GM12878 (cell line): ENCODE results near the gene DPYSL4. TPM values are rescaled to one million over a fixed set of nuclear protein-coding genes. Genes with fewer than 3 reads are reported as not detected.

ENCODE experiments used
- ATAC-seq: fragments of 200-7000 bp; cut with Tn5 transposase; 3 replicates; pipeline ENCODE4 v1.9.1; 2020; ENCODE audit warnings: mild to moderate bottlenecking, moderate library complexity
- BruUV-seq: library from RNA; stranded (reverse); fragments of 400-500 nt; replicated peaks from 2 replicates; lab custom pipeline; 2021; lab: Mats Ljungman, UMichigan
- CTCF ChIA-PET: fragments of 300-600 bp; sonication (Branson Sonifier 250); formaldehyde crosslinking; extraction: SDS; loops from one replicate; lab custom pipeline; 2021; ENCODE audit warnings: inconsistent platforms; lab: Yijun Ruan, JAX
- POLR2A ChIA-PET: fragments of 350-600 bp; formaldehyde crosslinking; extraction: SDS; loops from one replicate; lab custom pipeline; 2021; ENCODE audit warnings: inconsistent platforms; lab: Charles Lee
- RAD21 ChIA-PET: fragments of 300-600 bp; sonication (Branson Sonifier 250); formaldehyde crosslinking; loops from one replicate; lab custom pipeline; 2023; ENCODE audit warnings: antibody characterized with exemption; ENCODE audit not compliant: unreplicated experiment; lab: Charles Lee
- SMC1A ChIA-PET: fragments of 300-600 bp; sonication (Branson Sonifier 250); formaldehyde crosslinking; loops from one replicate; lab custom pipeline; 2023; ENCODE audit not compliant: unreplicated experiment, uncharacterized antibody; lab: Charles Lee
- DNase-seq: peaks from one replicate; pipeline ENCODE4 v3.0.0-alpha.2; 2011; ENCODE audit warnings: low read depth, low spot score
- FAIRE-seq: peaks from 3 replicates; lab custom pipeline; 2011; peaks lifted over from hg19 to GRCh38; lab: Jason Lieb, UNC
- H2AFZ ChIP-seq: 2 replicates; pipeline ENCODE4 v1.6.0; 2011; ENCODE audit warnings: low read depth, low read length, control low read depth; ENCODE audit not compliant: control insufficient read depth
- H3K27ac ChIP-seq: 2 replicates; pipeline ENCODE4 v1.5.1; 2011; ENCODE audit warnings: control low read depth; ENCODE audit not compliant: control insufficient read depth, insufficient read depth
- H3K27me3 ChIP-seq, 2 experiments: replicated peaks in 1 of 2; 2 replicates each; pipeline versions ENCODE4 v1.6.0 to v1.6.1; 2011; ENCODE audit warnings: low read length in 1 of 2; ENCODE audit not compliant: control insufficient read depth in 2 of 2, insufficient read depth in 2 of 2
- H3K36me3 ChIP-seq, 2 experiments: 2 replicates each; pipeline ENCODE4 v1.5.1; 2011; ENCODE audit warnings: low read length in 1 of 2; ENCODE audit not compliant: control insufficient read depth in 2 of 2, insufficient read depth in 2 of 2
- H3K4me1 ChIP-seq: 2 replicates; pipeline ENCODE4 v1.6.1; 2011; ENCODE audit warnings: mild to moderate bottlenecking, low read length, moderate library complexity, mixed read lengths; ENCODE audit not compliant: control insufficient read depth, insufficient read depth
- H3K4me2 ChIP-seq: 2 replicates; pipeline ENCODE4 v1.6.0; 2011; ENCODE audit warnings: control low read depth; ENCODE audit not compliant: control insufficient read depth, insufficient read depth
- H3K4me3 ChIP-seq: fragments of 200-600 bp; sonication (generic); 2 replicates; pipeline ENCODE4 v1.5.1; 2016
- H3K79me2 ChIP-seq: 2 replicates; pipeline ENCODE4 v1.6.0; 2011; ENCODE audit warnings: low read length; ENCODE audit not compliant: control insufficient read depth, insufficient read depth
- H3K9ac ChIP-seq: 2 replicates; pipeline ENCODE4 v1.8.0; 2011; ENCODE audit warnings: low read length, control low read depth, mixed read lengths; ENCODE audit not compliant: control insufficient read depth, insufficient read depth
- H3K9me3 ChIP-seq: replicated peaks from 3 replicates; pipeline ENCODE4 v1.5.1; 2011; ENCODE audit warnings: mild to moderate bottlenecking, low read length; ENCODE audit not compliant: control insufficient read depth, insufficient read depth
- H4K20me1 ChIP-seq: 2 replicates; pipeline ENCODE4 v1.6.0; 2011; ENCODE audit not compliant: control insufficient read depth, insufficient read depth
- ASH2L ChIP-seq: fragments of 300-600, 200-600 bp; sonication (generic); IDR thresholded peaks from 2 replicates; pipeline ENCODE4 v1.6.1; 2017; ENCODE audit warnings: low read depth, mild to moderate bottlenecking, borderline replicate concordance
- CBX3 ChIP-seq: fragments of 200-600 bp; sonication (generic); IDR thresholded peaks from 2 replicates; pipeline ENCODE4 v1.6.1; 2016; ENCODE audit warnings: low read depth, borderline replicate concordance
- ESRRA ChIP-seq: IDR thresholded peaks from 2 replicates; pipeline ENCODE4 v1.6.1; 2012; ENCODE audit warnings: mild to moderate bottlenecking, low read length, improper control_type of control experiment
- HDGF ChIP-seq: fragments of 450-650 bp; IDR thresholded peaks from 2 replicates; pipeline ENCODE4 v1.6.1; 2016; ENCODE audit warnings: antibody characterized with exemption
- JUND ChIP-seq: IDR thresholded peaks from 2 replicates; pipeline ENCODE4 v1.6.1; 2012; ENCODE audit warnings: low read depth, mild to moderate bottlenecking, low read length, improper control_type of control experiment, moderate library complexity
- KAT2A ChIP-seq: conservative IDR thresholded peaks from 2 replicates; pipeline ENCODE4 v1.6.1; 2011; ENCODE audit warnings: low read depth, low read length; ENCODE audit not compliant: control insufficient read depth
- MEF2A ChIP-seq: IDR thresholded peaks from 2 replicates; pipeline ENCODE4 v1.6.1; 2011; ENCODE audit warnings: low read depth, mild to moderate bottlenecking, low read length, moderate library complexity; ENCODE audit not compliant: insufficient read depth
- PML ChIP-seq: IDR thresholded peaks from 2 replicates; pipeline ENCODE4 v1.6.1; 2012; ENCODE audit warnings: low read length, inconsistent platforms
- POU2F2 ChIP-seq: IDR thresholded peaks from 3 replicates; pipeline ENCODE4 v1.6.1; 2011; ENCODE audit warnings: low read depth, mild to moderate bottlenecking, low read length, borderline replicate concordance
- RAD51 ChIP-seq: fragments of 450-650 bp; IDR thresholded peaks from 2 replicates; pipeline ENCODE4 v1.6.1; 2016; ENCODE audit warnings: moderate library complexity, mild to moderate bottlenecking, inconsistent platforms
- SUPT20H ChIP-seq: IDR thresholded peaks from 2 replicates; pipeline ENCODE4 v1.6.1; 2011; ENCODE audit warnings: low read depth, mild to moderate bottlenecking, low read length, moderate library complexity, borderline replicate concordance; ENCODE audit not compliant: control insufficient read depth
- TCF7 ChIP-seq: IDR thresholded peaks from 2 replicates; pipeline ENCODE4 v1.6.1; 2014; ENCODE audit warnings: antibody characterized with exemption, borderline replicate concordance
- ZNF217 ChIP-seq: fragments of 450-650 bp; IDR thresholded peaks from 2 replicates; pipeline ENCODE4 v1.6.1; 2017; ENCODE audit warnings: antibody characterized with exemption, mild to moderate bottlenecking
- WGBS: methylation state at CpG from one replicate; pipeline ENCODE4 v1.1.6; 2016; ENCODE audit warnings: low lambda C conversion rate; ENCODE audit not compliant: insufficient replicate concordance, insufficient coverage; ENCODE audit errors: missing lambda C conversion rate; 5-methylcytosine and 5-hydroxymethylcytosine counted together
- in situ Hi-C: fragments of 300-500 bp; cut with MboI; formaldehyde crosslinking; loops from 9 replicates; pipeline ENCODE4 v1.14.3; 2018; ENCODE audit warnings: mixed read lengths
- intact Hi-C: fragments of 100-400 bp; cut with micrococcal nuclease; formaldehyde crosslinking; loops from one replicate; pipeline ENCODE4 v1.14.2; 2022; ENCODE audit not compliant: unreplicated experiment
- polyA plus RNA-seq, 11 experiments: library from polyadenylated mRNA; depleted of rRNA in 4 of 11; unstranded in 6 of 11; stranded (reverse) in 5 of 11; fragments of >200 nt; fragmentation: Nextera tagmentation in 4 of 11; fragmentation: Illumina TruSeq in 1 of 11; extraction: Ambion mirVana in 4 of 11; extraction: Trizol in 1 of 11; gene quantifications; 1 replicate in 1 of 11; 2 replicates in 10 of 11; pipeline versions ENCODE4 v1.2.1 to v1.2.3, GENCODE V29; 2011 to 2016; ENCODE audit warnings: inconsistent platforms in 2 of 11, missing spikeins in 2 of 11, low read depth in 1 of 11
- total RNA-seq, 4 experiments: library from RNA; depleted of rRNA in 3 of 4; stranded (reverse); fragments of >200 nt in 3 of 4; fragmentation: Illumina TruSeq in 1 of 4; extraction: Trizol in 1 of 4; gene quantifications; 2 replicates each; pipeline versions ENCODE4 v1.2.1 to v1.2.3, GENCODE V29; 2013 to 2021
- TF ChIP-seq, protein P1 (sequence below): fragments of 450-650 bp; formaldehyde crosslinking; IDR thresholded peaks from 2 replicates; pipeline ENCODE4 v1.4.0; 2022; ENCODE audit warnings: mild to moderate bottlenecking, moderate library complexity
- TF ChIP-seq, protein P2 (sequence below): IDR thresholded peaks from 2 replicates; pipeline ENCODE4 v1.6.1; 2012; ENCODE audit warnings: low read depth, low read length, improper control_type of control experiment
- TF ChIP-seq, protein P3 (sequence below): fragments of 450-650 bp; IDR thresholded peaks from 2 replicates; pipeline ENCODE4 v1.6.1; 2014; ENCODE audit warnings: mild to moderate bottlenecking

DPYSL4 gene
- total and polyA plus RNA-seq, 10 of the 15 experiments (the other 5 are each of a cell fraction or from before 2014, with no cell fraction given), result 0.10 to 0.21 TPM; not detected in 8

DNA sequence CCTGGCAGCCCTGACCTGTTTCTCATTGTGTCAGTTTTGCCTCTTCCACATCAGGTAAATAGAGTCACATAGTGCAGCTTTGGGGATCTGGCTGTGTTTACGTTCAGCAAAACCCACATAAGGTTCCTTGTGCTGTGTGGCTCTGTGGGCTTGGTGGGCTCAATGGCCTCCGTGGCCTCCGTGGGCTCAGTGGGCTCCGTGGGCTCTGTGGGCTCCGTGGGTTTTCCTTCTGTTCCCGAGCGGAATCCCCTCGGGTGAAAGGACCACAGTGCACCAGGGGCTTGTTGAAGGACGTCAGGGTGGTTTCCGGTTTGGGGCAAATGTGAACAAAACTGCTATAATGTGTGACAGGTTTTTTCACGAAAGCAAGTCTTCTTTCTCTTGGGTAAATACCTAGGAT is 12.5 kb upstream of the DPYSL4 start (continued):
- TF ChIP-seq, protein P1, sequence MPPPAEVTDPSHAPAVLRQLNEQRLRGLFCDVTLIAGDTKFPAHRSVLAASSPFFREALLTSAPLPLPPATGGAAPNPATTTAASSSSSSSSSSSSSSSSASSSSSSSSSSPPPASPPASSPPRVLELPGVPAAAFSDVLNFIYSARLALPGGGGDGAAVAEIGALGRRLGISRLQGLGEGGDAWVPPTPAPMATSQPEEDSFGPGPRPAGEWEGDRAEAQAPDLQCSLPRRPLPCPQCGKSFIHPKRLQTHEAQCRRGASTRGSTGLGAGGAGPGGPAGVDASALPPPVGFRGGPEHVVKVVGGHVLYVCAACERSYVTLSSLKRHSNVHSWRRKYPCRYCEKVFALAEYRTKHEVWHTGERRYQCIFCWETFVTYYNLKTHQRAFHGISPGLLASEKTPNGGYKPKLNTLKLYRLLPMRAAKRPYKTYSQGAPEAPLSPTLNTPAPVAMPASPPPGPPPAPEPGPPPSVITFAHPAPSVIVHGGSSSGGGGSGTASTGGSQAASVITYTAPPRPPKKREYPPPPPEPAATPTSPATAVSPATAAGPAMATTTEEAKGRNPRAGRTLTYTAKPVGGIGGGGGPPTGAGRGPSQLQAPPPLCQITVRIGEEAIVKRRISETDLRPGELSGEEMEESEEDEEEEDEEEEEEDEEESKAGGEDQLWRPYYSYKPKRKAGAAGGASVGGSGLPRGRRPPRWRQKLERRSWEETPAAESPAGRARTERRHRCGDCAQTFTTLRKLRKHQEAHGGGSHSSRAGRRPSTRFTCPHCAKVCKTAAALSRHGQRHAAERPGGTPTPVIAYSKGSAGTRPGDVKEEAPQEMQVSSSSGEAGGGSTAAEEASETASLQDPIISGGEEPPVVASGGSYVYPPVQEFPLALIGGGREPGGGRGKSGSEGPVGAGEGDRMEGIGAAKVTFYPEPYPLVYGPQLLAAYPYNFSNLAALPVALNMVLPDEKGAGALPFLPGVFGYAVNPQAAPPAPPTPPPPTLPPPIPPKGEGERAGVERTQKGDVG (CRISPR knock-in tag), result no peak
- TF ChIP-seq KAT2A, result no peak
- TF ChIP-seq ZNF217, result no peak
- TF ChIP-seq, protein P2, sequence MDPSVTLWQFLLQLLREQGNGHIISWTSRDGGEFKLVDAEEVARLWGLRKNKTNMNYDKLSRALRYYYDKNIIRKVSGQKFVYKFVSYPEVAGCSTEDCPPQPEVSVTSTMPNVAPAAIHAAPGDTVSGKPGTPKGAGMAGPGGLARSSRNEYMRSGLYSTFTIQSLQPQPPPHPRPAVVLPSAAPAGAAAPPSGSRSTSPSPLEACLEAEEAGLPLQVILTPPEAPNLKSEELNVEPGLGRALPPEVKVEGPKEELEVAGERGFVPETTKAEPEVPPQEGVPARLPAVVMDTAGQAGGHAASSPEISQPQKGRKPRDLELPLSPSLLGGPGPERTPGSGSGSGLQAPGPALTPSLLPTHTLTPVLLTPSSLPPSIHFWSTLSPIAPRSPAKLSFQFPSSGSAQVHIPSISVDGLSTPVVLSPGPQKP, result no peak

DNA sequence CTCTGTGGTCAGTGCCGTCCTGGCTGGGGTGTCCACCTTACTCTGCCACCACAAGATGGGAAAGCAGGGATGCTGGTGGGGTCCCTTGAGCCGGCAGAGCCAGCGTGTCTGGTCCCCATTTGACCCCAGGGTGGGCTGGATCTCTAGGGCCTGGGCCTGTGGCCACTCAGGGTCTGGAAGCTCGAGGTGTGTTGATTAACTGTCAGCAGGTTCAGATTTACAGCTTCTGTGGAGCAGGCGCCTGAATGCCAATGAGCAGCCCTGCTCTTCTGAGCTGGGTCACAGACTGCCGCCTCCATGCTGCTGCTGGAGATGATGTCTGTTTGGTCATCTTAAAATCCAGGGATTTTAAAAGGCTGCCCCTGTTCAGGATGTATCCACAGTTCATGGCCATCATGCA is 11.3 kb upstream of the DPYSL4 start:
- no peak for FAIRE-seq
- ChIA-PET CTCF (no interaction called here), POLR2A (no interaction called here), RAD21 (no interaction called here), SMC1A (no interaction called here)
- in situ Hi-C loops, result no loop called here
- no TSS peak for BruUV-seq
- Histone ChIP-seq H4K20me1 (no peaks in the 10 kb centered on the region), H2AFZ (no peak overlapping the region), H3K9ac (no peak overlapping the region), H3K27me3 (no peaks in the 10 kb centered on the region), H3K27ac (no peak overlapping the region), H3K9me3 (no peaks in the 10 kb centered on the region; the same call in 2 of the 3 replicates), H3K79me2 (no peaks in the 10 kb centered on the region), H3K4me2 (no peak overlapping the region), H3K4me1 (no peaks in the 10 kb centered on the region), H3K4me3 (no peak overlapping the region), H3K36me3 (no peaks in the 10 kb centered on the region)
- no peak for DNase-seq
- intact Hi-C loops, result no loop called here
- 26% methylated on average over 6 of the region's 6 CpGs for WGBS
- no peak for ATAC-seq
- TF ChIP-seq KAT2A (no peak), PML (no peak), ASH2L (no peak), HDGF (no peak), SUPT20H (no peak), TCF7 (no peak), POU2F2 (no peak), MEF2A (no peak), ESRRA (no peak), CBX3 (no peak), RAD51 (no peak), JUND (no peak)
- TF ChIP-seq, protein P3, sequence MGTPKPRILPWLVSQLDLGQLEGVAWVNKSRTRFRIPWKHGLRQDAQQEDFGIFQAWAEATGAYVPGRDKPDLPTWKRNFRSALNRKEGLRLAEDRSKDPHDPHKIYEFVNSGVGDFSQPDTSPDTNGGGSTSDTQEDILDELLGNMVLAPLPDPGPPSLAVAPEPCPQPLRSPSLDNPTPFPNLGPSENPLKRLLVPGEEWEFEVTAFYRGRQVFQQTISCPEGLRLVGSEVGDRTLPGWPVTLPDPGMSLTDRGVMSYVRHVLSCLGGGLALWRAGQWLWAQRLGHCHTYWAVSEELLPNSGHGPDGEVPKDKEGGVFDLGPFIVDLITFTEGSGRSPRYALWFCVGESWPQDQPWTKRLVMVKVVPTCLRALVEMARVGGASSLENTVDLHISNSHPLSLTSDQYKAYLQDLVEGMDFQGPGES, result no peak
